Psoas muscle (tissue), 8 donors: ENCODE measurements around the gene GNMT. TPM values are rescaled to one million over a fixed set of nuclear protein-coding genes. Genes with fewer than 3 reads are reported as not detected.
A peak's percentile ranks its signal among the peaks of the same experiment; 100 is the strongest.

Experiments used
- ATAC-seq, 4 donors: fragments of 200-7000 bp; cut with Tn5 transposase; one replicate each; pipeline ENCODE4 v1.9.1; 2020; ENCODE audit warnings: moderate library complexity in 3 of 4, mild to moderate bottlenecking in 2 of 4
- DNase-seq, 2 donors: peaks; one replicate each; pipeline ENCODE4 v3.0.0-alpha.2; 2020
- H3K27ac ChIP-seq: fragments of 200-600 bp; one replicate; pipeline ENCODE4 v1.8.0; 2022
- H3K27me3 ChIP-seq, 3 donors: fragments of 200-600 bp in 1 of 3; one replicate each; pipeline versions ENCODE4 v1.6.1 to v1.8.0; 2013 to 2022; ENCODE audit warnings: low read length in 2 of 3, mild to moderate bottlenecking in 2 of 3, moderate library complexity in 1 of 3; ENCODE audit not compliant: insufficient read depth in 3 of 3
- H3K36me3 ChIP-seq, 2 donors: fragments of 200-600 bp in 1 of 2; one replicate each; pipeline versions ENCODE4 v1.6.1 to v1.8.0; 2013 to 2022; ENCODE audit warnings: low read depth in 1 of 2, mild to moderate bottlenecking in 1 of 2, moderate library complexity in 1 of 2; ENCODE audit not compliant: insufficient read depth in 1 of 2
- H3K4me1 ChIP-seq: fragments of 200-600 bp; one replicate; pipeline ENCODE4 v1.8.0; 2022
- H3K4me3 ChIP-seq: fragments of 200-600 bp; one replicate; pipeline ENCODE4 v1.8.0; 2022; ENCODE audit warnings: mild to moderate bottlenecking
- H3K9me3 ChIP-seq: fragments of 200-600 bp; one replicate; pipeline ENCODE4 v1.8.0; 2022
- CTCF ChIP-seq: fragments of 200-600 bp; IDR thresholded peaks from one replicate; pipeline ENCODE4 v1.8.0; 2022; ENCODE audit warnings: antibody characterized with exemption
- WGBS, 3 donors: extraction: QIAGEN DNeasy Blood & Tissue Kit; methylation state at CpG; one replicate each; pipeline versions ENCODE4 v1.1.6 to v1.1.7; 2013; 5-methylcytosine and 5-hydroxymethylcytosine counted together
- intact Hi-C, 2 donors: fragments of 100-400 bp; cut with DNase I; formaldehyde crosslinking; loops; one replicate each; pipeline versions ENCODE4 v1.11.0 to v1.14.2; 2022
- polyA plus RNA-seq, 3 donors: library from polyadenylated mRNA; stranded (reverse); fragments of 200-250 nt; gene quantifications; one replicate each; pipeline ENCODE4 v1.2.3, GENCODE V29; 2013
- total RNA-seq, 4 donors: library from RNA; stranded (reverse); fragmentation: NEBNext Ultra II Directional in 2 of 4; extraction: Animal tissue kit (Norgen Biotek cat#: 25700) in 2 of 4; gene quantifications; one replicate each; pipeline versions ENCODE4 v1.2.1 to v1.2.4, GENCODE V29; 2021 to 2023
- donor health status: healthy with polysubstance abuse.
- donor health status: DM: no; HTN: no; CAD: no; lungs with moderate emphysema.
- donor health status: Bipolar disorder and iron deficiency.
- donor health status: healthy.
- donor health status: DM: yes; HTN: yes; CAD: no.
- donor health status: DM: no; HTN: no; CAD: no.
- donor health status: DM: no; HTN: no; CAD: no.
- donor health status: DM: yes; HTN: yes; CAD: no.

Gene GNMT
- total and polyA plus RNA-seq, 7 donors: 0.09 to 0.74 (median 0.27) TPM; not detected in 1

GRCh38 chr6:42978839-42979522 is 18.4 kb downstream of the GNMT start, which contains the start of gene PEX6:
PEX6 (minus strand) TSS chr6:42979181; CDS start chr6:42979150, 31 bp downstream.
- no peak for TF ChIP-seq CTCF
- peaks cover 21% of the 10 kb centered on the region for H3K4me1 ChIP-seq
- H3K9me3 ChIP-seq: no peaks in the 10 kb centered on the region
- WGBS, 3 donors: 0% methylated on average over 50 to 59 of the region's 59 CpGs
- DNase-seq (peak; percentile 93 to 94), ATAC-seq (peak; percentile 87 to 92 (median 92))
- intact Hi-C loops: loop anchor here in 1 of 2 donors (5.0 kb wide), 1 partner anchor 1037 kb away; the partner anchor contains the start of gene CCND3
- no peaks in the 10 kb centered on the region for H3K27me3 ChIP-seq
- peak within 1 kb of the TSS; percentile 98 for H3K4me3 ChIP-seq
- peaks cover 0 to 12% of the 10 kb centered on the region in 2 donors for H3K36me3 ChIP-seq
- H3K27ac ChIP-seq: peak within 1 kb of the TSS; percentile 98

DNA sequence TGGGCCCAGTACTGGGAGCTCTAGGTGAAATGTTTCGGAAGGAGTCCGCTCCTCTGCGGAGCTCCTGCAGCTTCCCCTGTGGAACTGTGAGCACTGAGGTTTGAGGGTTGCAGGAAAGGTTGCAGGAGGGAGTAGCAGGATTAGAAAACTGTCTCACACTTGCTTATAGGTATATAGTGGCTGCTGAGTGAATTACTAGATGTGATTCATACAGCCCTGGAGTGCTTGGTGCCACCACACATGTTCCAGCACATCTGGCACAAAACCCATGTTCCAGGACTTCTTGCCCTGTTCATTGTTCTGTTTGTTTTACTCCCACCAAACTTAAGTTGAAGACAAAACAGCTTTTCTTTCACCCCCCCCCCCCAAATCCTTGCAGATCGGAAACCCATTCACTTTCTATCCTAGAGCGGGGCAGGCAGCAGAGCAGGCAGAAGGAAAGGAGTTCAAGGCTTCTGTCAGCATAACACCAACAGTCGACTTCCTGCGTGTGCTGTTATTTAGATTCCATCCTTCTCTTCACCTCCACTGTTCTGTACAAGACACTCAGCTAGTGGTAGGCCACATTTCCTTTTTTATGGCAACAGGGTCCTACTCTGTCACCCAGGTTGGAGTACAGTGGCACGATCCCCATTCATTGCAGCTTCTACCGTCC is 19.1 kb downstream of the GNMT start:
- no peak for TF ChIP-seq CTCF
- Histone ChIP-seq H3K4me3 (peak overlapping the region; percentile 98), H3K9me3 (no peaks in the 10 kb centered on the region), H3K27me3 (no peaks in the 10 kb centered on the region), H3K36me3 (peaks cover 0 to 8% of the 10 kb centered on the region in 2 donors), H3K27ac (peak overlapping the region; percentile 98), H3K4me1 (peaks cover 21% of the 10 kb centered on the region)
- DNase-seq (no peak), ATAC-seq (peak in 2 of 4 donors; percentile 18 to 29)
- intact Hi-C loops: loop anchor here in 1 of 2 donors (5.0 kb wide), 1 partner anchor 1037 kb away; the partner anchor contains the start of gene CCND3
- 42 to 46% (median 46%) methylated on average over 9 of the region's 9 CpGs for WGBS, 3 donors

- ATAC-seq: no peak
- intact Hi-C loops: no loop called here
Measured at GRCh38 chr6:42981836-42982235, 21.3 kb downstream of the GNMT start.

More at GRCh38 chr6:42981836-42982235, 21.3 kb downstream of the GNMT start:
- Histone ChIP-seq H3K4me1 (peaks cover 36% of the 10 kb centered on the region), H3K36me3 (peaks cover 0 to 5% of the 10 kb centered on the region in 2 donors), H3K27ac (no peak overlapping the region), H3K27me3 (no peaks in the 10 kb centered on the region), H3K4me3 (no peak overlapping the region), H3K9me3 (no peaks in the 10 kb centered on the region)
- no peak for DNase-seq
- 84 to 90% (median 89%) methylated on average over 5 of the region's 5 CpGs for WGBS, 3 donors
- no peak for TF ChIP-seq CTCF
